Measurements from ENCODE around the gene AP4S1.

Gene AP4S1

DNA sequence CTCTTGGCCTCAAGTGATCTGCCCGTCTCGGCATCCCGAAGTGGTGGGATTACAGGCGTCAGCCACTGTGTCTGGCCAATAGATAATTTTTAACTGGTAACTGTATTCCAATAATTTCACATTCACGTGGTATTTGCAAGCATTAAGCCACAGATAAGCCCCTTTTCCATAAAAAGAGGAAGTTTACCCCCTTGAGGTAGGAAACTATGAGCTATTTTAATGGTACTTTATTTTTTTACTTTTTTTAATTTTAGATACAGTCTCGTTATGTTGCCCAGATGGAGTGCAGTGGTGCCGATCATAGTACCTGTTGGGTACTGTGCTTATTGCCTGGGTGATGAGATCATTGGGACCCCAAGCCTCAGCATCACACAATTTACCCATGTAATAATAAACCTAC, 42.9 kb upstream of the AP4S1 start:
- no peak overlapping the region for H2BK15ac ChIP-seq (ENCODE audit: low read depth, poor library complexity, severe bottlenecking)
- H4K8ac ChIP-seq (ENCODE audit: low read length), result no peak overlapping the region
- H3K79me1 ChIP-seq (replicated peaks; ENCODE audit: low read length, poor library complexity, severe bottlenecking), result no peaks in the 10 kb centered on the region

DNA sequence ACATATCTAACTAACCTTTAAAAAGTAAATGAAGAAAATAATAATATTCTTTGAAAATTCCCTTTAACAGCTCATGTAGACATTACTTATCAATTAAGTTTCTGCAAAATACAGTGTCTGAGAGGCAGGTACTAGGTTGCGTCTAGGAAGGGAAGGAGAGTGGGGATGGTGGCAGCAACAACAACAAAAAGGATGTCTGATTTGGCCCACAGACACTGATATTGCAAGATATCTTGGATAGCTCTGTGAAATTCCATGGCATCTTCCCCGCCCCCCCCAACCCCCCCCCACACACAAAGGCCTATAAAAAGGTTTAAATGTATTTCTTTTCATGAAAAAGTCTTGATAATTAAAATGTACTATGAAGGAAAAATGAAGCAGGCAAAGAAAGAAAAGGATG, 41.6 kb upstream of the AP4S1 start:
- H3K9ac ChIP-seq (ENCODE audit: low read length), result no peak overlapping the region
- H2BK12ac ChIP-seq (ENCODE audit: low read length in 2 of 2), result no peak overlapping the region
- H3K27ac ChIP-seq (ENCODE audit: low read length, poor library complexity, severe bottlenecking), result no peak overlapping the region
- H4K8ac ChIP-seq (ENCODE audit: low read length), result no peak overlapping the region
- no peak overlapping the region for H2BK15ac ChIP-seq (ENCODE audit: low read depth, poor library complexity, severe bottlenecking)
- no peak overlapping the region for H3K23ac ChIP-seq (ENCODE audit: low read length in 2 of 2)
- H3K79me1 ChIP-seq (replicated peaks; ENCODE audit: low read length, poor library complexity, severe bottlenecking), result no peaks in the 10 kb centered on the region
- H2AFZ ChIP-seq (ENCODE audit: low read depth, low read length), result no peak overlapping the region
- no peak overlapping the region for H3K14ac ChIP-seq (ENCODE audit: low read length in 2 of 2)
- no peak overlapping the region for H3K18ac ChIP-seq (ENCODE audit: low read depth in 1 of 2, low read length in 2 of 2)
- no peaks in the 10 kb centered on the region for H3K27me3 ChIP-seq (ENCODE audit: control insufficient read depth in 1 of 2, insufficient read depth in 1 of 2, low read length in 2 of 2)
- H4K91ac ChIP-seq (ENCODE audit: low read length), result no peak overlapping the region
- no peak for DNase-seq
- no peak overlapping the region for H2AK5ac ChIP-seq (ENCODE audit: low read length, severe bottlenecking)
- H3K4me2 ChIP-seq (ENCODE audit: low read length, poor library complexity, severe bottlenecking), result no peak overlapping the region
- H2BK120ac ChIP-seq (ENCODE audit: low read depth, low read length), result no peak overlapping the region
- H3K36me3 ChIP-seq (ENCODE audit: control insufficient read depth in 1 of 2, insufficient read depth in 2 of 2, low read depth in 1 of 2, low read length in 2 of 2), result peaks cover 0 to 4% of the 10 kb centered on the region in 2 experiments
- H3K4me1 ChIP-seq (ENCODE audit: control insufficient read depth, insufficient read depth, low read depth, low read length), result peaks cover 5% of the 10 kb centered on the region
- no peak overlapping the region for H3K4ac ChIP-seq (ENCODE audit: low read depth in 1 of 2, low read length in 2 of 2)
- H2BK5ac ChIP-seq (ENCODE audit: low read depth, low read length, poor library complexity, severe bottlenecking), result no peak overlapping the region
- no peaks in the 10 kb centered on the region for H3K9me3 ChIP-seq (ENCODE audit: control insufficient read depth, low read length)
- no CpG with 5 or more reads among the region's 2 CpGs for WGBS
- no peak overlapping the region for H3K4me3 ChIP-seq (ENCODE audit: insufficient read depth in 1 of 2, low read depth in 1 of 2, low read length in 2 of 2)

More for the DNA sequence above, 42.9 kb upstream of the AP4S1 start:
- no peak overlapping the region for H3K4me3 ChIP-seq (ENCODE audit: insufficient read depth in 1 of 2, low read depth in 1 of 2, low read length in 2 of 2)
- no peak overlapping the region for H3K23ac ChIP-seq (ENCODE audit: low read length in 2 of 2)
- H2BK120ac ChIP-seq (ENCODE audit: low read depth, low read length), result no peak overlapping the region
- no peak overlapping the region for H2AFZ ChIP-seq (ENCODE audit: low read depth, low read length)
- no peak overlapping the region for H2AK5ac ChIP-seq (ENCODE audit: low read length, severe bottlenecking)
- H3K4me2 ChIP-seq (ENCODE audit: low read length, poor library complexity, severe bottlenecking), result no peak overlapping the region
- peaks cover 5% of the 10 kb centered on the region for H3K4me1 ChIP-seq (ENCODE audit: control insufficient read depth, insufficient read depth, low read depth, low read length)
- DNase-seq, result no peak
- H3K14ac ChIP-seq (ENCODE audit: low read length in 2 of 2), result no peak overlapping the region
- no peak overlapping the region for H3K4ac ChIP-seq (ENCODE audit: low read depth in 1 of 2, low read length in 2 of 2)
- no peak overlapping the region for H3K9ac ChIP-seq (ENCODE audit: low read length)
- no peak overlapping the region for H3K18ac ChIP-seq (ENCODE audit: low read depth in 1 of 2, low read length in 2 of 2)
- no peaks in the 10 kb centered on the region for H3K27me3 ChIP-seq (ENCODE audit: control insufficient read depth in 1 of 2, insufficient read depth in 1 of 2, low read length in 2 of 2)
- no peak overlapping the region for H3K27ac ChIP-seq (ENCODE audit: low read length, poor library complexity, severe bottlenecking)
- WGBS, result 95% methylated on average over 7 of the region's 7 CpGs
- no peak overlapping the region for H2BK12ac ChIP-seq (ENCODE audit: low read length in 2 of 2)
- no peaks in the 10 kb centered on the region for H3K9me3 ChIP-seq (ENCODE audit: control insufficient read depth, low read length)
- no peak overlapping the region for H4K91ac ChIP-seq (ENCODE audit: low read length)
- no peak overlapping the region for H2BK5ac ChIP-seq (ENCODE audit: low read depth, low read length, poor library complexity, severe bottlenecking)
- peaks cover 0 to 4% of the 10 kb centered on the region in 2 experiments for H3K36me3 ChIP-seq (ENCODE audit: control insufficient read depth in 1 of 2, insufficient read depth in 2 of 2, low read depth in 1 of 2, low read length in 2 of 2)

DNA sequence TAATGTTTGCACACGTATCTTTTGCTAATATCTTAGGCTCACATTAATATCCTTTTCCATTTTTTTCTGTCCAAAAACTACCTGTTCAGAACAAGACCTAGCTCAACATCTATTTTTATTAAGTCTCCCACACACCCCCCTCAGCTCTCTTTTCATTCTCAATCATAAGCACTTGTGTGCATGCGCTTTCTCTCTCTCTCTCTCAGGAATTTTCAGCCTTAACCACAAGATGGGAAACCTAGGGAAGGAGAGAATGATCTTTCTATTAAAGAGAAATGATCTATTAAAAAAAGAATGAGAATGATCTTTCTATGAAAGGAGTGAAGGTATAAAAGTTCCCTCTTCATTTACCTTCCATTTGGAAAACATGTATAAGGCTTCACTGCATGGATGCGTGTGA, 39.7 kb upstream of the AP4S1 start:
- Histone ChIP-seq H3K14ac (ENCODE audit: low read length in 2 of 2) (no peak overlapping the region), H4K8ac (ENCODE audit: low read length) (no peak overlapping the region), H3K23ac (ENCODE audit: low read length in 2 of 2) (no peak overlapping the region), H3K27ac (ENCODE audit: low read length, poor library complexity, severe bottlenecking) (peak overlapping the region; percentile 6), H2BK12ac (ENCODE audit: low read length in 2 of 2) (no peak overlapping the region), H3K4me3 (ENCODE audit: insufficient read depth in 1 of 2, low read depth in 1 of 2, low read length in 2 of 2) (no peak overlapping the region), H3K4me1 (ENCODE audit: control insufficient read depth, insufficient read depth, low read depth, low read length) (peaks cover 6% of the 10 kb centered on the region), H4K91ac (ENCODE audit: low read length) (no peak overlapping the region), H3K9me3 (ENCODE audit: control insufficient read depth, low read length) (no peaks in the 10 kb centered on the region), H3K4me2 (ENCODE audit: low read length, poor library complexity, severe bottlenecking) (no peak overlapping the region), H3K27me3 (ENCODE audit: control insufficient read depth in 1 of 2, insufficient read depth in 1 of 2, low read length in 2 of 2) (no peaks in the 10 kb centered on the region), H2BK15ac (ENCODE audit: low read depth, poor library complexity, severe bottlenecking) (no peak overlapping the region), H2BK120ac (ENCODE audit: low read depth, low read length) (no peak overlapping the region), H3K4ac (ENCODE audit: low read depth in 1 of 2, low read length in 2 of 2) (no peak overlapping the region), H2AK5ac (ENCODE audit: low read length, severe bottlenecking) (no peak overlapping the region), H2BK5ac (ENCODE audit: low read depth, low read length, poor library complexity, severe bottlenecking) (no peak overlapping the region), H3K79me1 (replicated peaks; ENCODE audit: low read length, poor library complexity, severe bottlenecking) (no peaks in the 10 kb centered on the region), H2AFZ (ENCODE audit: low read depth, low read length) (no peak overlapping the region), H3K9ac (ENCODE audit: low read length) (no peak overlapping the region), H3K18ac (ENCODE audit: low read depth in 1 of 2, low read length in 2 of 2) (no peak overlapping the region), H3K36me3 (ENCODE audit: control insufficient read depth in 1 of 2, insufficient read depth in 2 of 2, low read depth in 1 of 2, low read length in 2 of 2) (peaks cover 0 to 4% of the 10 kb centered on the region in 2 experiments)
- no peak for DNase-seq
- WGBS, result 98% methylated on average over 1 of the region's 3 CpGs

DNA sequence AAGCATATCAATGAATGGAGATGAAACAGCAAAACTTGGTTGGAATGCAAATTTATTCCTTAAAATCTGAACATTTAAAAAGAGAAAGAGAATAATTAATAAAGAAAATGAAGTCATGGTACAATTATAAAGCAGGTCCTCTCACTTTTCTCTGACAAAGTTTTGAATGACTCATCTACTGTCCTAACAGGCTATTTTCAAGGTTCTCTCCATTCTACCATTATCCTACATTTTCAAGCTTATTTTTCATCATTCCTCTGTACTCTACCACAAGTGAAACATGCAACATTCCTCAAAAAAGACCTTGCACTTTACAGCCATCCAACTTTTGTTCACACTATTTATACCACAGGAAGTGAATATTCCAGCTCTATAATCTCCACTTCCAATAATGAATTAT, 36.9 kb upstream of the AP4S1 start:
- DNase-seq, result peak; percentile 46
- no peak overlapping the region for H3K4me2 ChIP-seq (ENCODE audit: low read length, poor library complexity, severe bottlenecking)
- H3K36me3 ChIP-seq (ENCODE audit: control insufficient read depth in 1 of 2, insufficient read depth in 2 of 2, low read depth in 1 of 2, low read length in 2 of 2), result no peaks in the 10 kb centered on the region
- H3K9ac ChIP-seq (ENCODE audit: low read length), result no peak overlapping the region
- no peak overlapping the region for H2BK120ac ChIP-seq (ENCODE audit: low read depth, low read length)
- H2AK5ac ChIP-seq (ENCODE audit: low read length, severe bottlenecking), result no peak overlapping the region
- H2BK15ac ChIP-seq (ENCODE audit: low read depth, poor library complexity, severe bottlenecking), result no peak overlapping the region
- no peak overlapping the region for H2BK12ac ChIP-seq (ENCODE audit: low read length in 2 of 2)
- H3K4ac ChIP-seq (ENCODE audit: low read depth in 1 of 2, low read length in 2 of 2), result no peak overlapping the region
- no peak overlapping the region for H4K8ac ChIP-seq (ENCODE audit: low read length)
- H3K23ac ChIP-seq (ENCODE audit: low read length in 2 of 2), result no peak overlapping the region
- no peaks in the 10 kb centered on the region for H3K27me3 ChIP-seq (ENCODE audit: control insufficient read depth in 1 of 2, insufficient read depth in 1 of 2, low read length in 2 of 2)
- H2BK5ac ChIP-seq (ENCODE audit: low read depth, low read length, poor library complexity, severe bottlenecking), result no peak overlapping the region
- H2AFZ ChIP-seq (ENCODE audit: low read depth, low read length), result no peak overlapping the region
- H3K9me3 ChIP-seq (ENCODE audit: control insufficient read depth, low read length), result no peaks in the 10 kb centered on the region
- H3K14ac ChIP-seq (ENCODE audit: low read length in 2 of 2), result no peak overlapping the region
- H3K4me3 ChIP-seq (ENCODE audit: insufficient read depth in 1 of 2, low read depth in 1 of 2, low read length in 2 of 2), result no peak overlapping the region
- peaks cover 1% of the 10 kb centered on the region for H3K4me1 ChIP-seq (ENCODE audit: control insufficient read depth, insufficient read depth, low read depth, low read length)
- H3K27ac ChIP-seq (ENCODE audit: low read length, poor library complexity, severe bottlenecking), result no peak overlapping the region
- H3K79me1 ChIP-seq (replicated peaks; ENCODE audit: low read length, poor library complexity, severe bottlenecking), result no peaks in the 10 kb centered on the region
- H3K18ac ChIP-seq (ENCODE audit: low read depth in 1 of 2, low read length in 2 of 2), result no peak overlapping the region
- no peak overlapping the region for H4K91ac ChIP-seq (ENCODE audit: low read length)

Measured in mesenchymal stem cell (in vitro differentiated cells and primary cell).